GM19395 (cell line): ENCODE results near the gene PRDM16.

ENCODE experiments used
- ATAC-seq: cut with Tn5 transposase; IDR thresholded peaks from one replicate; pipeline ENCODE4 v1.9.1; 2021; ENCODE audit warnings: mild to moderate bottlenecking, moderate library complexity; ENCODE audit not compliant: unreplicated experiment

Gene PRDM16

GRCh38 chr1:3433596-3434320, 364.8 kb downstream of the PRDM16 start:
- ATAC-seq: no peak

GRCh38 chr1:3434406-3435110, 365.6 kb downstream of the PRDM16 start:
- no peak for ATAC-seq

GRCh38 chr1:3435666-3436065, 366.7 kb downstream of the PRDM16 start:
- no peak for ATAC-seq

- no peak for ATAC-seq
These were observed 367.4 kb downstream of the PRDM16 start for GRCh38 chr1:3436451-3436850.

DNA sequence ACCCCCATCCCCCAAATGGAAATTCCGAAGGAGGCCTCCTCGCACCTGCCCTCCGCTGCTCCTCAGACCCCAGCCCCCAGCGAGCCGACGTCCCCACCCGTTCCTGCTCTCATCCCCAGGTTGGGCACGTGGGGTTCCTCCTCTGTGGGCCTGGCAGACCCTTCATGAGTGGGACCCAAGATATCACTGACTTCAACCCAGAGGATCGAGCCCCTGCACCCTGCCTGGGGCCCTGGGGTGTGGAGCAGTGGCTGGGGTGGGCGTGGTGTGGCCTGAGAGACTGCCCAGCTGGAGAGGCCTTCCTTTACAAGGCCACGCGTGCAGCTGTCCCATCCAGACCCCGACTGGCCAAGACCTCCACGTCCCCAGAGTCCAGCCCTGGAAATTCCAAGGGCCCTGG, 367.9 kb downstream of the PRDM16 start:
- no peak for ATAC-seq

GRCh38 chr1:3438661-3439180, 369.7 kb downstream of the PRDM16 start:
- ATAC-seq: no peak

DNA sequence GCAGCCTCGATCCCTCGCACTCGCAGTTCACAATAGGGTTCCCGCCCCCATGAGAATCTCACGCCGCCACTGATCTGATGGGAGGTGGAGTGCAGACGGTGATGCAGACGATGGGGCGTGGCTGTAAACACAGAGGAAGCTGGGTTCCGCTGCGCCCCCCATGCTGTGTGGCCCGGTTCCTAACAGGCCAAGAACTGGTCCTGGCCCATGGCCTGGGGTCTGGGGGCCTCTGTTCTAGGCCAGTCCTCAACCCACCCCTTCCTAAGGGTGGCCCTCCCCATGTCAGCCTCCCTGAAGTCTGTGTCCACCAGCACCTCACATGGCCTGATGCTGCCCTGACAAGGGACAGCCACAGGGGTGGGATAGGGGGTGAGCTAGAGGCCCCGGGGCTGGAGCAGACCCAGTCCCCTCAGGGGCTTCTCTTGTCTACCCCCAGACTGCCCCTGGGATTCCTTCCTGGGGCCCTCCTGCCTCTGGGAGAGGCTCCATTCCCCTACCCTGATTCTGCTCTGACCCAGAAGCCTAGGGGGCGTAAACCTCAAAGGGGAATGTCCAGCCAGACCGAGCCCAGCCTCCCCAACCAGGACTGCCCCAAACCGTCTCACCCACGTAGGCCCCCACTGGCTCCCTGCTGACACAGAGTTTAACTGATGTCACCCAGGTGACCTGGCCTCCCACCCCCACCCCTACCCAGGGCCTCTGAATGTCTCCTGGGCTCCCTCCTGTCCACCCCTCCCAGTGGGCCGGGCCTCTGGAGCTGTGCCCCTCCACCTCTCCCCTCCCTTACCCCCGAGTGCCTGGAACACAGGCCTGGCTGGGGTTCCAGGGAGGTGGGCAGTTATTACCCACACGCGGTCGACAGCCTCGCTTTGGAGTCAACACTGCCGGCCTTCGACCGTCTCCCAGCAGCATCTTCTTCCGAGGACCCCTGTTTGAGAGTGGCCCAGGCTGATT, 370.6 kb downstream of the PRDM16 start:
- ATAC-seq: no peak

GRCh38 chr1:3440300-3440681, 371.3 kb downstream of the PRDM16 start:
- no peak for ATAC-seq

GRCh38 chr1:3440711-3441409, 371.9 kb downstream of the PRDM16 start:
- no peak for ATAC-seq

DNA sequence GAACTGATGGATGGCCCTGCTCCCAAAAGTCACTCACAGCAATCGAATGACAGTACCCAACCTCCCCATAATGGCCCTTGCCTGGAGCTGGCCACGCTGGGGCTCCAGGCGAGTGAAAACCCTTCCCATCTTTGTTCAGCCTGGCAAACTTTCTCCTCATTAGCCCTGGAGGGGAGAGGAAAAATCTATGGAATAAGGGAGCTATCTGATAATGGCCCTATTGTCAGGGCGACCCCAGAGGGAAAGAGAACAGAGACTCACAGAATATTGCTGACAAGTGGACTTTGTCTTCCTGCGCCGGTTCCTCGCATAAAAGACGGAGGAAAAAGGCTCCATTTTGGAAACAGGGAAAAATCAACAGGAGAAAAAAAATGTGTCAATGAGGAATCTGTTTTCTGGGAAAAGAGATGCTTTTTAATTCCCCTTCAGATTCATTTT, 372.4 kb downstream of the PRDM16 start:
- no peak for ATAC-seq

DNA sequence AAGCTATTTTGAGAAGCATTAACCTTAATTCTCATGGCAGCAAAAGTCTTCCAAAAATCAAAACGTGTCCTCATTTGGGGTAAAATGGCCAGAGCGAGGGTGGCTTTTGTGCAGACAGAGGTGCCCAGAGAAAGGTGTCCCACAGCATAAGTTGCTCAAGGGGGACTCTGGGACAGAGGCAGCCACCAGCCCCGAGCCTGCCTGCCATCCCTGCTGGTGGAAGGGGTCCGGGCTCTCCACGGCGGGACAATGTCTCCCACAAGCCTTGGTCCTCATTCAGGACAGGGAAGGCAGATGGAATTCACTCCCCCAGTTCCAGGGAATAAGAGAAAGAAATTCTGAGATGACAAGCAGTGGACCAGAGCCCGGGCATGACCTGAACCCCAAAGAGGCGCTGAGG, 372.9 kb downstream of the PRDM16 start:
- ATAC-seq: no peak

- no peak for ATAC-seq
These were observed 373.3 kb downstream of the PRDM16 start for GRCh38 chr1:3442331-3442730.

DNA sequence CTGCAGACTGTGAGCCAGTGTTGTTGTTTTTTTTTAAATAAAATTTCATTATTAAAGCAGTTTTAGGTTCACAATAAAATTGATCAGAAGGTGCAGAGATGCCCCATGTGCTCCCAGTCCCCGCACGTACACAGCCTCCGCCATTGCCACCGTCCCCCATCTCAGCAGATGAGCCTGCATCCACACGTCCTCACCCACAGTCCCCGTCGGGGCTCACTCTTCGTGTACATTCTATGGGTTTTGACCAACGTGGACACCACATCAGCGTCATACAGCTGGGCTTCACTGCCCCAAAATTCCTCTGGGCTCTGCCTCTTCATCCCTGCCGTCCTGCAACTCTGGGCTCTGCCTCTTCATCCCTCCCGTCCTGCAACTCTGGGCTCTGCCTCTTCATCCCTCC, 373.9 kb downstream of the PRDM16 start:
- no peak for ATAC-seq

DNA sequence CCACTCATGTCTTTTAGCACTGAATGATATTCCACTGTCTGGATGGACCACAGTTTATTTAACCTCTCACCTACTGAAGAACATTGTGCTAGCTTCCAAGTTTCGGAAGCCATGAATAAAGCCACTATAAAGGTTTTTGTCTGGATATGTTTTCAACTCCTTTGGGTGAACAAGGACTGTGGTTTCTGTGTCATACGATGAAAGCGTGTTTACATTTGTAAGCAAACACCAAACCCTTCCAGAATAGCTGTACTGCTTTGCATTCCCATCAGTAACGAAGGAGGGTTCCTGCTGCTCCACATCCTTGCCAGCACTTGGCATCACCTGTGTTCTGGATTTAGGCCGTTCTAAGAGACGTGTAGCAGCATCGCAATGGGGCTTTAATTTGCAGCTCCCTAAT, 374.8 kb downstream of the PRDM16 start:
- no peak for ATAC-seq

- ATAC-seq: no peak
These were observed 375.3 kb downstream of the PRDM16 start for GRCh38 chr1:3444298-3444697.

DNA sequence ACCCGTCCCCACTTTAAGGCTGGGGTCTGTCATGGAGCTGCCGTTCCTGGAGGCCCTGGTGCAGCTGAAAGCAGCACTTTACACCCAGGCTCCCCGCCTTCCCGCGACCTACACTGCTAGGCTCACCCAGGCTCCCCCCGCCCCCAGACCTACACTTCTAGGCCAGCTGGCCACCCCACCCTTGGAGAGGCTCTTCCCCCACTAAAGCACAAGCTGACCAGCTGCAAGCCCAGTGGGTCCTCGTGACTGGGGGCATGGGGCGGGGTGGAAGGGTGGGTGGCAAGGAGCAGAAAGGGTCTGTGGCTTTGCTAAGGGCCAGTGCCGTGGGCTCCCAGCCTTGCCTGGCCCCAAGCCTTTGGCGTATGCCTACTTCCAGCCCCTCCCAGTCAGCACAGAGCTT, 375.7 kb downstream of the PRDM16 start:
- ATAC-seq: no peak

DNA sequence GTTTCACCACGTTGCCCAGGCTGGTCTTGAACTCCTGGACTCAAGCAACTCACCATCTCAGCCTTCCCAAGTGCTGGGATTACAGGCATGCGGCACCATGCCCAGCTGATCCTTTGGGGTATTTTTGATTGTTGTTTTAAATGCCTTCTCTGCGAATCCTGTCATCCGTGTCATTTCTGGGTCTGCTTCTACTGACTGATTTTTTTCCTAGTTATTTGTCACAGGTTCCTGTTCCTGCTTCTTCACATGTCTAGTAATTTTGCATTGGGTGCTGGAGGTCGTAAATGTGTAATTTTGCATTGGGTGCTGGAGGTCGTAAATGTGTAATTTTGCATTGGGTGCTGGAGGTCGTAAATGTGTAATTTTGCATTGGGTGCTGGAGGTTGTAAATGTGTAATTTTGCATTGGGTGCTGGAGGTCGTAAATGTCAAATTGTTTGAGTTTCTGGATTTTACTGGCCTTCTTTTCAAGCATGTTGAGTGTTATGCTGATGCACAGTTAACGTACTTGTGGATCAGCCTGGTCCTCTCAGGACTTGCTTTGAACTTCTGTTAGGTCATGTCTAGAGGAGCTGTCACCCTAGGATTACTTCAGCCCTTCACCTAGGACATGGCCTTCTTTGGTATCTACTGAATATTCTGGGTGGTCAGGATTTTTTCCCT, 381.3 kb downstream of the PRDM16 start:
- no peak for ATAC-seq

GRCh38 chr1:3450983-3451382, 382.0 kb downstream of the PRDM16 start:
- ATAC-seq: no peak

DNA sequence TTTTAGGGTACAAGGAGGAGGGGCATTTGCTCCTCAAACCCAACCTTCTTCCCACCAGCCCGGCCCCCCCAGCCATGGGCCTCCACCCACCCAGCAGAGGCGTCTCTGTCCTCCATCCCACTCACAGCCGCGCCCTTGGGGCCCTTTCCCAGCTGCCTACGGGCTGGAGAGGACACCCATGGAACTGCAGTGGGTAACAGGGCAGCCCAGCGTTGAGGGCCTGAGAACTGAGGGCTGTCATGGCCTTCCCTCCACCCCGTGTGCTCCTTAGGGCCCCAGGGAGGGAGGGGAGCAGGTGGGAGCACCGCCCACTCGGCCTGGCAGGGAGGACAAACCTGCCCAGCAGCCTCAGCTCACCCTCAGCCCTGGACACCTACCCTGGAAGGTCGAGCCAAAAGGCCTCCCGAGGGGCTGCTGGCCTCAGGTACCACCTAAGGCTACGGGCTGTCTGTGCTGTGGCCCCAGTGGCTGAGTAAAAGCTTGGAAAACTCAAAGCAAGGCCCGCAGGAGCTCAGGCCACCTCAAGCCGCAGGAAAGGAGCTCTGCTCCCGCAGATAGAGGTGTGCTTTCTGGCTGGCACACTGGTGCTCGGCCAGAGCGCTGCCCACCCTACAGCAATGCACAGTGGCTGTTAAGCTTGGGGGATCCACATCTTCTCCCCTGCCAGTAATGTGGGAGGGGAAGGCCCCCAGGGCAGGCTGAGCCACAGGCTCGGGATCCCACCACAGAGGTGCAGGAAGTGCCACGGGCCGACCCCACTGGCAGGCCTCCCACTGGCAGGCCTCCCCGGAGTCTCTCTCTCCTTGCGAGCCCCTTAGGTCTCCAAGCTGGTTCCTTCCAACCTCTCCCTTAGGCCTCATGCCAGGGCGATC, 383.2 kb downstream of the PRDM16 start:
- ATAC-seq: no peak
